ENCODE measurements around the gene DMAC2. TPM values are rescaled to one million over a fixed set of nuclear protein-coding genes. Genes with fewer than 3 reads are reported as not detected.

Gene DMAC2
- total RNA-seq, 2 donors from 2014 or later, result 52.9 to 71.5 TPM

GRCh38 chr19:41411968-41412265 is 27.8 kb downstream of the DMAC2 start:
- H3K27ac Mint-ChIP-seq, result peak overlapping the region; percentile 52
- H3K9ac ChIP-seq (ENCODE audit: extremely low read depth, low read length, poor library complexity, severe bottlenecking), result no peak overlapping the region
- no peaks in the 10 kb centered on the region for H3K27me3 ChIP-seq (ENCODE audit: control insufficient read depth, insufficient read depth, low read length, poor library complexity, severe bottlenecking)
- 79 to 81% methylated on average over 11 of the region's 11 CpGs for WGBS, 2 experiments (ENCODE audit: insufficient coverage in 1 of 2, insufficient read length in 1 of 2)
- H3K36me3 ChIP-seq (ENCODE audit: control insufficient read depth, insufficient read depth, low read length), result no peaks in the 10 kb centered on the region
- no peak overlapping the region for H3K4me3 Mint-ChIP-seq
- DNase-seq, result no peak
- no peaks in the 10 kb centered on the region for H3K9me3 ChIP-seq (ENCODE audit: control insufficient read depth, low read length)
- no peaks in the 10 kb centered on the region for H3K9me3 Mint-ChIP-seq
- no peak overlapping the region for H3K27ac ChIP-seq (ENCODE audit: low read depth, low read length)
- TF ChIP-seq CTCF (conservative IDR thresholded peaks at IDR 0.05), result no peak
- no peak overlapping the region for H3K4me3 ChIP-seq (ENCODE audit: low read length)
- H3K27me3 Mint-ChIP-seq (ENCODE audit: insufficient read depth), result no peaks in the 10 kb centered on the region
- peaks cover 4% of the 10 kb centered on the region for H3K4me1 ChIP-seq (ENCODE audit: control insufficient read depth, insufficient read depth, low read length)
- peaks cover 14% of the 10 kb centered on the region for H3K4me1 Mint-ChIP-seq
- peaks cover 27% of the 10 kb centered on the region for H3K36me3 Mint-ChIP-seq (ENCODE audit: low read depth)

GRCh38 chr19:41411100-41411967 is 28.4 kb downstream of the DMAC2 start:
- Mint-ChIP-seq H3K4me3 (no peak overlapping the region), H3K27ac (no peak overlapping the region), H3K4me1 (peaks cover 16% of the 10 kb centered on the region), H3K36me3 (ENCODE audit: low read depth) (peaks cover 23% of the 10 kb centered on the region), H3K27me3 (ENCODE audit: insufficient read depth) (no peaks in the 10 kb centered on the region), H3K9me3 (no peaks in the 10 kb centered on the region)
- Histone ChIP-seq H3K4me1 (ENCODE audit: control insufficient read depth, insufficient read depth, low read length) (peaks cover 4% of the 10 kb centered on the region), H3K4me3 (ENCODE audit: low read length) (no peak overlapping the region), H3K9ac (ENCODE audit: extremely low read depth, low read length, poor library complexity, severe bottlenecking) (no peak overlapping the region), H3K36me3 (ENCODE audit: control insufficient read depth, insufficient read depth, low read length) (no peaks in the 10 kb centered on the region), H3K27me3 (ENCODE audit: control insufficient read depth, insufficient read depth, low read length, poor library complexity, severe bottlenecking) (no peaks in the 10 kb centered on the region), H3K27ac (ENCODE audit: low read depth, low read length) (no peak overlapping the region), H3K9me3 (ENCODE audit: control insufficient read depth, low read length) (no peaks in the 10 kb centered on the region)
- no peak for DNase-seq
- WGBS, 2 experiments (ENCODE audit: insufficient coverage in 1 of 2, insufficient read length in 1 of 2), result 68 to 75% methylated on average over 4 to 9 of the region's 9 CpGs
- no peak for TF ChIP-seq CTCF (conservative IDR thresholded peaks at IDR 0.05)

GRCh38 chr19:41410336-41411054 is 29.2 kb downstream of the DMAC2 start:
- H3K27me3 ChIP-seq (ENCODE audit: control insufficient read depth, insufficient read depth, low read length, poor library complexity, severe bottlenecking), result no peaks in the 10 kb centered on the region
- H3K27me3 Mint-ChIP-seq (ENCODE audit: insufficient read depth), result no peaks in the 10 kb centered on the region
- H3K36me3 Mint-ChIP-seq (ENCODE audit: low read depth), result peaks cover 20% of the 10 kb centered on the region
- 96 to 97% methylated on average over 12 to 23 of the region's 23 CpGs for WGBS, 2 experiments (ENCODE audit: insufficient coverage in 1 of 2, insufficient read length in 1 of 2)
- H3K4me3 ChIP-seq (ENCODE audit: low read length), result no peak overlapping the region
- H3K4me1 Mint-ChIP-seq, result peaks cover 16% of the 10 kb centered on the region
- no peak overlapping the region for H3K9ac ChIP-seq (ENCODE audit: extremely low read depth, low read length, poor library complexity, severe bottlenecking)
- TF ChIP-seq CTCF (conservative IDR thresholded peaks at IDR 0.05), result no peak
- no peak overlapping the region for H3K4me3 Mint-ChIP-seq
- H3K4me1 ChIP-seq (ENCODE audit: control insufficient read depth, insufficient read depth, low read length), result peaks cover 4% of the 10 kb centered on the region
- no peaks in the 10 kb centered on the region for H3K9me3 ChIP-seq (ENCODE audit: control insufficient read depth, low read length)
- no peaks in the 10 kb centered on the region for H3K9me3 Mint-ChIP-seq
- DNase-seq, result no peak
- H3K27ac Mint-ChIP-seq, result no peak overlapping the region
- H3K27ac ChIP-seq (ENCODE audit: low read depth, low read length), result no peak overlapping the region
- no peaks in the 10 kb centered on the region for H3K36me3 ChIP-seq (ENCODE audit: control insufficient read depth, insufficient read depth, low read length)
